ENCODE measurements around the gene NCEH1.

DNA sequence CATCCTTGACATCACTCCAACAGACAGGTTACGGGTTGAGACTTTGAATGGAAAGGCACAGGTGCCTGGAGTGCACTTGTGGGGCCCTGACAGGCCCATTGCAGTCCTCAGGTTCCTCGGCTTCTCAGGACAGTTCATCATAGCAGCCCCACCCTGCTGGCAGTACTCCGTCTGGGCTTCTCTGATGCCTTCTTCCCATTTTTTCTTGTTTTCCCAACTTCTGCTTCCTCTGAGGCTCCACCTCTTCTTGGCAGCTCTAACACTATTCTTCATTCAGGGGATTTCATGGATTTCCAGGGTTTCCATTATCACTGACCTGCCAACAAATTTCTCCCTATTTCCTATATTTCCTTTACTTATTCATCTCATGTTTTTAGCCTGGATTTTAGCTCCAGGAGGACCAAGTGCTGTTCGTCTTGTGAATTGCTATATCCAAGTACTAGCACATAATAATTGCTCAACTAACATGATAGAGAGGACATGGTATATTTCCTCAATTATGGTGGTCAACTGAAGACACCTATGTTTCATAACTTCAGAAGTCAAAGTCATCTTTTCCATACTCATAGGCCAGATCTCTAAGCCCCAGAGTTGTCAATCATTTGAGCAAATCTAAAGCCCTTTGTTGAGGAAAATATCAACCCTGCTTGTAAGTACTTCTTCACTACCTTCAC lies 16.2 kb downstream of the NCEH1 start:
- TF ChIP-seq, protein P1, sequence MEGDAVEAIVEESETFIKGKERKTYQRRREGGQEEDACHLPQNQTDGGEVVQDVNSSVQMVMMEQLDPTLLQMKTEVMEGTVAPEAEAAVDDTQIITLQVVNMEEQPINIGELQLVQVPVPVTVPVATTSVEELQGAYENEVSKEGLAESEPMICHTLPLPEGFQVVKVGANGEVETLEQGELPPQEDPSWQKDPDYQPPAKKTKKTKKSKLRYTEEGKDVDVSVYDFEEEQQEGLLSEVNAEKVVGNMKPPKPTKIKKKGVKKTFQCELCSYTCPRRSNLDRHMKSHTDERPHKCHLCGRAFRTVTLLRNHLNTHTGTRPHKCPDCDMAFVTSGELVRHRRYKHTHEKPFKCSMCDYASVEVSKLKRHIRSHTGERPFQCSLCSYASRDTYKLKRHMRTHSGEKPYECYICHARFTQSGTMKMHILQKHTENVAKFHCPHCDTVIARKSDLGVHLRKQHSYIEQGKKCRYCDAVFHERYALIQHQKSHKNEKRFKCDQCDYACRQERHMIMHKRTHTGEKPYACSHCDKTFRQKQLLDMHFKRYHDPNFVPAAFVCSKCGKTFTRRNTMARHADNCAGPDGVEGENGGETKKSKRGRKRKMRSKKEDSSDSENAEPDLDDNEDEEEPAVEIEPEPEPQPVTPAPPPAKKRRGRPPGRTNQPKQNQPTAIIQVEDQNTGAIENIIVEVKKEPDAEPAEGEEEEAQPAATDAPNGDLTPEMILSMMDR (IDR thresholded peaks at IDR 0.05 in 8 of 11, conservative IDR thresholded peaks at IDR 0.05 in 3 of 11): no peak
- no peak for TF ChIP-seq POLR2A (IDR thresholded peaks at IDR 0.05)

Measured in spleen (tissue), 7 donors.